ENCODE measurements around the gene LAMA2. TPM values are rescaled to one million over a fixed set of nuclear protein-coding genes. Genes with fewer than 3 reads are reported as not detected.

The LAMA2 gene
- total RNA-seq, 4 donors from 2014 or later: 97.3 to 509 (median 200) TPM

DNA sequence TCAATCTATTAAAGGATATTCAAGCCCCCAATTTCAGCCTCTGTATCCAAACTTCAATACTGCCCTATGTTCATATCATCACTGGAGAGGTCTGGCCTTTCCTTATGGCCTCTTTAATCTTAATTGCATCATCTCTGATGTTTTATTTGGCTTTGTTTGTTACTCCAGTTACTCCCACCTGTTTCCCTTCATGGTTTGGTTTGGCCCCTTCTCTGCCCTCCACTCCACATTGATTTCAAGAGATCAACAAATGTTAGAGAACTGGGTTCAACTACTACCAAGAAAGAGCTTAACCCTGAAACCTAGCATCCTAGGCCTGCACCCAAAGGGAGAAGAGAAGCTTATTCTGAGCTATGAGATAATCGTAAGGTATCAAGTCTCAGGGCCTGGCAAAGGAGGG lies 221.6 kb downstream of the LAMA2 start:
- ATAC-seq (ENCODE audit: low FRiP score): no peak
- TF ChIP-seq, protein P1, sequence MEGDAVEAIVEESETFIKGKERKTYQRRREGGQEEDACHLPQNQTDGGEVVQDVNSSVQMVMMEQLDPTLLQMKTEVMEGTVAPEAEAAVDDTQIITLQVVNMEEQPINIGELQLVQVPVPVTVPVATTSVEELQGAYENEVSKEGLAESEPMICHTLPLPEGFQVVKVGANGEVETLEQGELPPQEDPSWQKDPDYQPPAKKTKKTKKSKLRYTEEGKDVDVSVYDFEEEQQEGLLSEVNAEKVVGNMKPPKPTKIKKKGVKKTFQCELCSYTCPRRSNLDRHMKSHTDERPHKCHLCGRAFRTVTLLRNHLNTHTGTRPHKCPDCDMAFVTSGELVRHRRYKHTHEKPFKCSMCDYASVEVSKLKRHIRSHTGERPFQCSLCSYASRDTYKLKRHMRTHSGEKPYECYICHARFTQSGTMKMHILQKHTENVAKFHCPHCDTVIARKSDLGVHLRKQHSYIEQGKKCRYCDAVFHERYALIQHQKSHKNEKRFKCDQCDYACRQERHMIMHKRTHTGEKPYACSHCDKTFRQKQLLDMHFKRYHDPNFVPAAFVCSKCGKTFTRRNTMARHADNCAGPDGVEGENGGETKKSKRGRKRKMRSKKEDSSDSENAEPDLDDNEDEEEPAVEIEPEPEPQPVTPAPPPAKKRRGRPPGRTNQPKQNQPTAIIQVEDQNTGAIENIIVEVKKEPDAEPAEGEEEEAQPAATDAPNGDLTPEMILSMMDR (IDR thresholded peaks at IDR 0.05): no peak
- DNase-seq (ENCODE audit: low spot score): no peak

DNA sequence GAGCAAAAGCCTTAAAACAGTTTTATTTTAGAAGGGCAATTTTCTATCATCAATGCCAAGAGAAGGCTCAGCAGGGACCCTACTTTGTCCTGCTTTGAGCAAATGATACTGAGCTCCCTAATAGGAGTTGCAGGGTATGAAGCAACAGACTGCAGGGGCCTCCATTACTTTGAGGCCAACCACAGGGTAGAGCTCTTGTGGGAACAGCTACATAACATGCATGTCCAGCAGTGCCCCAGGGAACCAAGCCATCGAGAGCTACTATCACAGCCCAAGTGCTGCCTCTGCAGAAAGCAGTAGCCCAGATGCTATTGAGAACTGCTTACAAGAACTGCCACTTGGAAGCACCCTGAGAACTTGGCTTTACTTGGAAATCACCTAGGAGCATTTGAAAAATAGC lies 222.1 kb downstream of the LAMA2 start:
- TF ChIP-seq, protein P1 (IDR thresholded peaks at IDR 0.05): no peak
- DNase-seq (ENCODE audit: low spot score): no peak
- no peak for ATAC-seq (ENCODE audit: low FRiP score)

DNA sequence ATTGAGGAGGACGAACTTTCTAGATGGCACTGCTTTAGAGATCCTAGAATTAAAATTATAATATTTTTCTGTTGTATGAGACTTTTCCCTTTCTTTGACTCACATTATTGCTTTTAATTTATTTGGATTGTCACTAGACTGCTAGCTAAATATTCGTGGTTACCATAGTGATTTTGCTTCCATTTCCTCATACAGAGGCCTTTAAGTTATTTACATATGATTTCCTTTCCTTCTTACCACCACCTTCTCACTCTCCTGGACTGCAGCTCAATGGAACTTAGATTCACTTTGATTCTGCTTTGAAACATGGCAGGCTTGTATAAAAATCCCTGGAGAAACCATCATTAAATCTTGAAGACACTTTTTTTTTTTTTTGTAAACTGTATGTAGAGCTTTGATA lies 222.9 kb downstream of the LAMA2 start:
- TF ChIP-seq, protein P1 (IDR thresholded peaks at IDR 0.05): no peak
- ATAC-seq (ENCODE audit: low FRiP score) (no peak), DNase-seq (ENCODE audit: low spot score) (no peak)

- DNase-seq (ENCODE audit: low spot score) (no peak), ATAC-seq (ENCODE audit: low FRiP score) (no peak)
- TF ChIP-seq, protein P1 (IDR thresholded peaks at IDR 0.05): no peak
Measured at GRCh38 chr6:129108337-129108736, 225.4 kb downstream of the LAMA2 start.

DNA sequence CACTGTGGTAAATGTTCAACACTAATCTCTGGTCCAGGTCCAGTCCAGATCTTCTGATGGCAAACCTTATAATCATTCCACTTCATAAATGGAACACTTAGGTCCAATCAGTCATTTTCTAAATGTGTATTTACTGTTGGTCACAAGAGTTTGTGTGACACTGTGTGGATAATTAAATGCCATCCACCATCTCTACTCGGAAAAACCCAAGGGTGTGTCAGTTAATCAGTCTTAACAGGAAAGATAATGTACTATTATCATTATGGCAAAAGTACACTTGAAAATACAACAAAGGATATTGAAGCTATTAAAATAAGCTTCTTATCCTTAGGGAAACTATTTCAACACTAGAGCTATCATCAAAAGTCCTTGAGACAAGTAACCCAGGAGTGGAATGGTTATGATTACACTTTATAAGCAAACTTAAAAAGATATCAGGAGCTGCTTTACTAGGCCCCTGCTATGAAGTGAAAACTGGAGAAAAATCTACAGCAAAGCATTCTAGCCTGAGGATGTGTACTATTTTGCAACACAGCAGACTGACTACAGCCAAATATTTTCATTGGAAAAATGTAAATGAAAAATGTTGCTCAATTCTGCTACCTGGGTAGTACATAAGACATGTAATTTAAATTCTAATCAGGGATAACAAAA lies 227.9 kb downstream of the LAMA2 start:
- TF ChIP-seq, protein P1 (IDR thresholded peaks at IDR 0.05): no peak
- no peak for DNase-seq (ENCODE audit: low spot score)
- no peak for ATAC-seq (ENCODE audit: low FRiP score)

GRCh38 chr6:129111346-129111745 lies 228.4 kb downstream of the LAMA2 start:
- TF ChIP-seq, protein P1 (IDR thresholded peaks at IDR 0.05): no peak
- DNase-seq (ENCODE audit: low spot score): no peak
- ATAC-seq (ENCODE audit: low FRiP score): no peak

GRCh38 chr6:129111853-129112252 lies 228.9 kb downstream of the LAMA2 start:
- TF ChIP-seq, protein P1 (IDR thresholded peaks at IDR 0.05): no peak
- DNase-seq (ENCODE audit: low spot score): no peak
- no peak for ATAC-seq (ENCODE audit: low FRiP score)

All from omental fat pad (tissue), 4 donors.